Thoracic aorta (tissue), 2 donors: ENCODE data around the gene APOL1. TPM values are rescaled to one million over a fixed set of nuclear protein-coding genes. Genes with fewer than 3 reads are reported as not detected.

Experiments used
- ATAC-seq: fragments of 150-250 bp; one replicate; pipeline ENCODE4 v1.8.0; 2017; ENCODE audit warnings: low read depth; ENCODE audit not compliant: insufficient number of reproducible peaks, low FRiP score
- DNase-seq: peaks from one replicate; pipeline ENCODE4 v3.0.0-alpha.2; 2020; ENCODE audit warnings: low spot score
- H3K27ac ChIP-seq, 2 donors: fragments of 200-600 bp; sonication (generic); 1 replicate in 1 of 2; 2 replicates in 1 of 2; pipeline ENCODE4 v1.5.1; 2016; ENCODE audit warnings: mild to moderate bottlenecking in 2 of 2, moderate library complexity in 2 of 2
- H3K27me3 ChIP-seq: fragments of 200-600 bp; sonication (generic); replicated peaks from 2 replicates; pipeline ENCODE4 v1.6.0; 2016; ENCODE audit warnings: mild to moderate bottlenecking; ENCODE audit not compliant: insufficient read depth
- H3K36me3 ChIP-seq: fragments of 200-600 bp; sonication (generic); one replicate; pipeline ENCODE4 v1.5.1; 2016
- H3K4me1 ChIP-seq, 2 donors: fragments of 200-600 bp; sonication (generic); 1 replicate in 1 of 2; 2 replicates in 1 of 2; pipeline versions ENCODE4 v1.5.1 to v1.6.0; 2016; ENCODE audit warnings: low read depth in 2 of 2, mild to moderate bottlenecking in 1 of 2; ENCODE audit not compliant: control insufficient read depth in 1 of 2
- H3K4me3 ChIP-seq: fragments of 200-600 bp; sonication (generic); 2 replicates; pipeline ENCODE4 v1.5.1; 2016; ENCODE audit warnings: mild to moderate bottlenecking
- H3K9me3 ChIP-seq: fragments of 200-600 bp; sonication (generic); 2 replicates; pipeline ENCODE4 v1.5.1; 2016
- CTCF ChIP-seq: fragments of 200-600 bp; sonication (generic); IDR thresholded peaks from one replicate; pipeline ENCODE4 v1.5.1; 2019; ENCODE audit warnings: antibody characterized with exemption
- total RNA-seq, 2 donors: library from RNA; depleted of rRNA; stranded (reverse); fragments of >200 nt; gene quantifications; one replicate each; pipeline versions ENCODE4 v1.1.0 to v1.2.3, GENCODE V29; 2016

The APOL1 gene
- total RNA-seq, 2 donors from 2014 or later, result 40.1 to 47.3 TPM

- DNase-seq (no peak), ATAC-seq (no peak)
- Histone ChIP-seq H3K27me3 (no peaks in the 10 kb centered on the region), H3K4me3 (no peak overlapping the region), H3K27ac (no peak overlapping the region), H3K4me1 (peaks cover 0 to 20% of the 10 kb centered on the region in 2 donors), H3K36me3 (no peaks in the 10 kb centered on the region), H3K9me3 (no peaks in the 10 kb centered on the region)
- peak; percentile 47 for TF ChIP-seq CTCF
These were observed 30.9 kb upstream of the APOL1 start for GRCh38 chr22:36221799-36222751.

GRCh38 chr22:36222887-36223450 lies 30.0 kb upstream of the APOL1 start:
- Histone ChIP-seq H3K27ac (no peak overlapping the region), H3K36me3 (peaks cover 4% of the 10 kb centered on the region), H3K4me1 (peaks cover 0 to 20% of the 10 kb centered on the region in 2 donors), H3K27me3 (no peaks in the 10 kb centered on the region), H3K9me3 (no peaks in the 10 kb centered on the region), H3K4me3 (no peak overlapping the region)
- ATAC-seq (no peak), DNase-seq (no peak)
- no peak for TF ChIP-seq CTCF

GRCh38 chr22:36223504-36223903 lies 29.4 kb upstream of the APOL1 start:
- ATAC-seq (no peak), DNase-seq (no peak)
- TF ChIP-seq CTCF, result no peak
- no peak overlapping the region for H3K27ac ChIP-seq
- peaks cover 5% of the 10 kb centered on the region for H3K36me3 ChIP-seq
- no peaks in the 10 kb centered on the region for H3K27me3 ChIP-seq
- H3K9me3 ChIP-seq, result no peaks in the 10 kb centered on the region
- H3K4me1 ChIP-seq, result peaks cover 0 to 20% of the 10 kb centered on the region in 2 donors
- no peak overlapping the region for H3K4me3 ChIP-seq

- Histone ChIP-seq H3K36me3 (peaks cover 8% of the 10 kb centered on the region), H3K4me1 (peaks cover 0 to 20% of the 10 kb centered on the region in 2 donors), H3K27ac (no peak overlapping the region), H3K4me3 (no peak overlapping the region), H3K27me3 (no peaks in the 10 kb centered on the region), H3K9me3 (no peaks in the 10 kb centered on the region)
- TF ChIP-seq CTCF, result no peak
- ATAC-seq (no peak), DNase-seq (no peak)
These were observed 28.7 kb upstream of the APOL1 start for GRCh38 chr22:36224245-36224644.

GRCh38 chr22:36225333-36225922 lies 27.5 kb upstream of the APOL1 start:
- no peak overlapping the region for H3K27ac ChIP-seq
- H3K36me3 ChIP-seq, result peaks cover 12% of the 10 kb centered on the region
- no peak for TF ChIP-seq CTCF
- no peaks in the 10 kb centered on the region for H3K9me3 ChIP-seq
- no peaks in the 10 kb centered on the region for H3K27me3 ChIP-seq
- no peak overlapping the region for H3K4me3 ChIP-seq
- DNase-seq (no peak), ATAC-seq (no peak)
- H3K4me1 ChIP-seq, result peaks cover 0 to 16% of the 10 kb centered on the region in 2 donors
